Neuronal stem cell (in vitro differentiated cells): ENCODE measurements around the gene NR1I2.

Experiments used
- DNase-seq: peaks from one replicate; pipeline ENCODE4 v3.0.0-alpha.2; 2013; ENCODE audit warnings: low spot score
- H2AFZ ChIP-seq: one replicate; pipeline ENCODE4 v1.6.1; 2013; ENCODE audit warnings: mild to moderate bottlenecking, low read length, inconsistent platforms
- H2AK5ac ChIP-seq: 2 replicates; pipeline ENCODE4 v1.6.1; 2013; ENCODE audit warnings: low read depth, mild to moderate bottlenecking, inconsistent platforms, low read length, moderate library complexity, mixed read lengths
- H2BK120ac ChIP-seq: 2 replicates; pipeline ENCODE4 v1.6.1; 2013; ENCODE audit warnings: low read depth, mild to moderate bottlenecking, inconsistent platforms, low read length, moderate library complexity, mixed read lengths
- H2BK12ac ChIP-seq: one replicate; pipeline ENCODE4 v1.6.1; 2013; ENCODE audit warnings: low read length, inconsistent platforms
- H2BK15ac ChIP-seq: 2 replicates; pipeline ENCODE4 v1.6.1; 2013; ENCODE audit warnings: mild to moderate bottlenecking, low read length, inconsistent platforms, mixed read lengths
- H2BK5ac ChIP-seq: one replicate; pipeline ENCODE4 v1.6.1; 2013; ENCODE audit warnings: inconsistent platforms, mild to moderate bottlenecking, low read length, moderate library complexity
- H3K14ac ChIP-seq: one replicate; pipeline ENCODE4 v1.6.1; 2013; ENCODE audit warnings: low read length, inconsistent platforms
- H3K18ac ChIP-seq: 2 replicates; pipeline ENCODE4 v1.6.1; 2013; ENCODE audit warnings: low read length, inconsistent platforms
- H3K23ac ChIP-seq: 2 replicates; pipeline ENCODE4 v1.6.1; 2013; ENCODE audit warnings: low read depth, mild to moderate bottlenecking, mixed read lengths, low read length, inconsistent platforms; ENCODE audit not compliant: poor library complexity
- H3K27ac ChIP-seq: replicated peaks from 3 replicates; pipeline ENCODE4 v1.5.1; 2013; ENCODE audit warnings: low read length, inconsistent platforms
- H3K27me3 ChIP-seq, 3 experiments: 2 replicates each; pipeline ENCODE4 v1.6.1; 2013; ENCODE audit warnings: low read length in 3 of 3, mild to moderate bottlenecking in 2 of 3, inconsistent platforms in 1 of 3, low read depth in 1 of 3, mixed read lengths in 1 of 3, moderate library complexity in 1 of 3; ENCODE audit not compliant: control insufficient read depth in 3 of 3, insufficient read depth in 3 of 3
- H3K36me3 ChIP-seq, 2 donors: replicated peaks in 1 of 2; 2 replicates each; pipeline ENCODE4 v1.6.1; 2013; ENCODE audit warnings: low read length in 2 of 2; ENCODE audit not compliant: control insufficient read depth in 2 of 2, insufficient read depth in 2 of 2
- H3K4ac ChIP-seq: 2 replicates; pipeline ENCODE4 v1.6.1; 2013; ENCODE audit warnings: inconsistent platforms, mild to moderate bottlenecking, low read length, moderate library complexity
- H3K4me1 ChIP-seq, 2 donors: 1 replicate in 1 of 2; 2 replicates in 1 of 2; pipeline ENCODE4 v1.6.1; 2013; ENCODE audit warnings: low read length in 2 of 2, low read depth in 1 of 2; ENCODE audit not compliant: control insufficient read depth in 2 of 2, insufficient read depth in 1 of 2
- H3K4me2 ChIP-seq: one replicate; pipeline ENCODE4 v1.6.1; 2013; ENCODE audit warnings: mild to moderate bottlenecking, low read length, inconsistent platforms; ENCODE audit not compliant: insufficient read depth, poor library complexity, severe bottlenecking
- H3K4me3 ChIP-seq, 2 donors: 2 replicates each; pipeline ENCODE4 v1.5.1; 2013; ENCODE audit warnings: low read length in 2 of 2, mild to moderate bottlenecking in 2 of 2, inconsistent platforms in 1 of 2, moderate library complexity in 1 of 2
- H3K79me1 ChIP-seq: one replicate; pipeline ENCODE4 v1.6.1; 2013; ENCODE audit warnings: low read depth, mild to moderate bottlenecking, inconsistent platforms, low read length, moderate library complexity
- H3K9ac ChIP-seq: one replicate; pipeline ENCODE4 v1.6.1; 2013; ENCODE audit warnings: mild to moderate bottlenecking, low read depth, low read length, inconsistent platforms; ENCODE audit not compliant: poor library complexity
- H3K9me3 ChIP-seq, 2 donors: replicated peaks in 1 of 2; 2 replicates each; pipeline versions ENCODE3 to v1.6.1; 2013; ENCODE audit warnings: low read length in 2 of 2, mild to moderate bottlenecking in 2 of 2, inconsistent platforms in 1 of 2, low read depth in 1 of 2, mixed read lengths in 1 of 2, moderate library complexity in 1 of 2; ENCODE audit not compliant: control insufficient read depth in 2 of 2, insufficient read depth in 1 of 2
- H4K8ac ChIP-seq: one replicate; pipeline ENCODE4 v1.6.1; 2013; ENCODE audit warnings: low read depth, mild to moderate bottlenecking, inconsistent platforms, low read length, moderate library complexity
- H4K91ac ChIP-seq: one replicate; pipeline ENCODE4 v1.6.1; 2013; ENCODE audit warnings: low read length, low read depth, mild to moderate bottlenecking, inconsistent platforms; ENCODE audit not compliant: poor library complexity
- WGBS, 2 donors: extraction: QIAGEN DNeasy Blood & Tissue Kit; methylation state at CpG; one replicate each; pipeline ENCODE4 v1.1.7; 2013; ENCODE audit warnings: missing lambda C conversion rate in 2 of 2, mixed read lengths in 1 of 2; ENCODE audit not compliant: insufficient read length in 2 of 2, insufficient replicate concordance in 1 of 2; ENCODE audit errors: extremely low coverage in 2 of 2; 5-methylcytosine and 5-hydroxymethylcytosine counted together

Gene NR1I2

GRCh38 chr3:119769394-119770149, 12.3 kb upstream of the NR1I2 start:
- H3K23ac ChIP-seq: no peak overlapping the region
- no peak overlapping the region for H3K27ac ChIP-seq
- H2BK12ac ChIP-seq: no peak overlapping the region
- H3K4me2 ChIP-seq: no peak overlapping the region
- no peak overlapping the region for H2AK5ac ChIP-seq
- no peak overlapping the region for H3K14ac ChIP-seq
- no peak overlapping the region for H3K9ac ChIP-seq
- WGBS, 2 donors: no CpG with 5 or more reads among the region's 8 CpGs
- no peak overlapping the region for H2AFZ ChIP-seq
- no peaks in the 10 kb centered on the region for H3K79me1 ChIP-seq
- no peak overlapping the region for H2BK120ac ChIP-seq
- H3K27me3 ChIP-seq: no peaks in the 10 kb centered on the region
- H4K8ac ChIP-seq: no peak overlapping the region
- H3K4me3 ChIP-seq: no peak overlapping the region
- no peak overlapping the region for H2BK5ac ChIP-seq
- no peak overlapping the region for H3K18ac ChIP-seq
- no peak overlapping the region for H2BK15ac ChIP-seq
- H3K4ac ChIP-seq: no peak overlapping the region
- peaks cover 2 to 9% of the 10 kb centered on the region in 2 donors for H3K9me3 ChIP-seq
- H3K36me3 ChIP-seq: no peaks in the 10 kb centered on the region
- DNase-seq: no peak
- H4K91ac ChIP-seq: no peak overlapping the region
- peaks cover 0 to 2% of the 10 kb centered on the region in 2 donors for H3K4me1 ChIP-seq

GRCh38 chr3:119774444-119774843, 7.5 kb upstream of the NR1I2 start:
- peaks cover 0 to 2% of the 10 kb centered on the region in 2 donors for H3K4me1 ChIP-seq
- H2AFZ ChIP-seq: no peak overlapping the region
- H3K18ac ChIP-seq: no peak overlapping the region
- no peak overlapping the region for H3K14ac ChIP-seq
- no peak overlapping the region for H2BK12ac ChIP-seq
- no peak overlapping the region for H3K4ac ChIP-seq
- no peaks in the 10 kb centered on the region for H3K36me3 ChIP-seq
- no peak overlapping the region for H2BK5ac ChIP-seq
- H3K27me3 ChIP-seq: peaks cover 0 to 5% (median 0%) of the 10 kb centered on the region in 3 experiments
- no peak overlapping the region for H3K9ac ChIP-seq
- no peak overlapping the region for H2BK15ac ChIP-seq
- no peak overlapping the region for H4K8ac ChIP-seq
- H4K91ac ChIP-seq: no peak overlapping the region
- peaks cover 0 to 10% of the 10 kb centered on the region in 2 donors for H3K9me3 ChIP-seq
- H3K27ac ChIP-seq: no peak overlapping the region
- H3K23ac ChIP-seq: no peak overlapping the region
- WGBS, 2 donors: no CpG with 5 or more reads among the region's 2 CpGs
- no peak overlapping the region for H3K4me3 ChIP-seq
- H3K4me2 ChIP-seq: no peak overlapping the region
- no peak overlapping the region for H2AK5ac ChIP-seq
- no peaks in the 10 kb centered on the region for H3K79me1 ChIP-seq
- DNase-seq: no peak
- H2BK120ac ChIP-seq: no peak overlapping the region

GRCh38 chr3:119776304-119776703, 5.6 kb upstream of the NR1I2 start:
- Histone ChIP-seq H2AK5ac (no peak overlapping the region), H3K4ac (no peak overlapping the region), H3K4me1 (peaks cover 0 to 2% of the 10 kb centered on the region in 2 donors), H2BK5ac (no peak overlapping the region), H2BK120ac (no peak overlapping the region), H3K4me3 (no peak overlapping the region), H3K23ac (no peak overlapping the region), H3K79me1 (no peaks in the 10 kb centered on the region), H3K36me3 (no peaks in the 10 kb centered on the region), H2BK15ac (no peak overlapping the region), H2AFZ (no peak overlapping the region), H3K18ac (no peak overlapping the region), H4K91ac (no peak overlapping the region), H3K27me3 (peaks cover 0 to 5% (median 0%) of the 10 kb centered on the region in 3 experiments), H3K27ac (no peak overlapping the region), H4K8ac (no peak overlapping the region), H3K14ac (no peak overlapping the region), H2BK12ac (no peak overlapping the region), H3K4me2 (no peak overlapping the region), H3K9ac (no peak overlapping the region), H3K9me3 (peaks cover 0 to 10% of the 10 kb centered on the region in 2 donors)
- WGBS, 2 donors: no CpG with 5 or more reads among the region's 1 CpG
- DNase-seq: no peak

- no peak overlapping the region for H3K9ac ChIP-seq
- no peak overlapping the region for H3K4me2 ChIP-seq
- peaks cover 0 to 10% of the 10 kb centered on the region in 2 donors for H3K9me3 ChIP-seq
- H2BK120ac ChIP-seq: no peak overlapping the region
- H3K23ac ChIP-seq: no peak overlapping the region
- no peak overlapping the region for H2BK15ac ChIP-seq
- H3K4me1 ChIP-seq: peaks cover 0 to 2% of the 10 kb centered on the region in 2 donors
- H2BK12ac ChIP-seq: no peak overlapping the region
- H2AFZ ChIP-seq: no peak overlapping the region
- H3K36me3 ChIP-seq: no peaks in the 10 kb centered on the region
- H3K27ac ChIP-seq: no peak overlapping the region
- no peak overlapping the region for H4K8ac ChIP-seq
- no CpG with 5 or more reads among the region's 1 CpG for WGBS, 2 donors
- no peak overlapping the region for H3K18ac ChIP-seq
- no peak for DNase-seq
- H3K79me1 ChIP-seq: no peaks in the 10 kb centered on the region
- no peak overlapping the region for H3K14ac ChIP-seq
- H2AK5ac ChIP-seq: no peak overlapping the region
- no peak overlapping the region for H2BK5ac ChIP-seq
- H3K4ac ChIP-seq: no peak overlapping the region
- H3K27me3 ChIP-seq: peaks cover 0 to 5% (median 0%) of the 10 kb centered on the region in 3 experiments
- H4K91ac ChIP-seq: no peak overlapping the region
- no peak overlapping the region for H3K4me3 ChIP-seq
Observed at GRCh38 chr3:119778176-119778575, 3.7 kb upstream of the NR1I2 start.
